Measurements from ENCODE around the gene PRR12. TPM values are rescaled to one million over a fixed set of nuclear protein-coding genes. Genes with fewer than 3 reads are reported as not detected.

Gene PRR12
- total and polyA plus RNA-seq, 4 experiments from 2014 or later: 1.2 to 65.1 (median 64.6) TPM; not detected in 1

DNA sequence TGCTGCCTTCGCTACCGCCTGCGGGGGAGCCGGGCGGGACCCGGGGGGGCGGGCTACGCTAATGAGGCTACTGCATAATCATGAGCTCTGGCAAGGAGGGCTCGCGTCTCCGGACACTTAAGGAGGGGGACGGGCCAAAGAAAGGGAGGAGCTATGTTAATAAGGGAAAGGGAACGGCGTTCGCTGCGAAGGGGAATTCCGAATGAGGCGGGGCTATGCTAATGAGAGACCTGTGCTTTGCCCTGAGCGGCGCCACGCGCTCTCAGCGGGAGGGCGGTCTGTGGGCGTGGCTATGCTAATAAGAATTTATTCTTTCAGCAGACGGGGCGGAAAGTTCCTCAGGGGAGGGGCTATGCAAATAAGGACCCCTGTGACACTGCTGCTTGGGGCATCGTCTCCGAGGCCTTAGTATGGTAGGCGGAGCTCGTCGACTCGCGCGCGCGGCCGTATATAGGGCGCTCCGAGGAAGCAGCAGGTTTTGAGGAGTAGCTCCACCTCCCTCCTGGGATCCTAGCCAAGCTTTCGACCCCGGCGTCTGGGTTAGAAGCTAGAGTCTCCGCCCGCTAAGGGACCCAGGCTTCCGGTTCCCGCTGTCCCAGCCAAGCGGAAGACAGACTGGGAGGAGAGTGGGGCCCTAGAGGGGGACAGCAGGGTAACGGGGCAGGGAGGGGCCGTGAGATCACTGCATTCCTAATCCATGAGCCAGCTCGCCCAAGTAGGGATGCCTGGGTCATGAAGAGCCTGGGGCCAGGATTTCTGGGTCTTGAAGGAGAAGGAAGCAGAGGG is 49.3 kb downstream of the PRR12 start, which contains the start of gene RRAS:
TSS of gene RRAS (minus strand) at position 31 of the 786 bp plus-strand sequence. CDS start 45 bp downstream, outside the sequence.
- Histone ChIP-seq H3K27me3 (ENCODE audit: insufficient read depth, low read length) (no peaks in the 10 kb centered on the region), H3K4me3 (ENCODE audit: low read length in 2 of 2) (peak within 1 kb of the TSS; percentile 42 to 73), H3K27ac (ENCODE audit: low read depth, low read length) (peak within 1 kb of the TSS; percentile 97), H3K9me3 (ENCODE audit: control insufficient read depth in 1 of 2, low read length in 2 of 2) (no peaks in the 10 kb centered on the region), H3K36me3 (ENCODE audit: insufficient read depth, low read length) (no peaks in the 10 kb centered on the region), H3K4me1 (ENCODE audit: insufficient read depth, low read length) (peaks cover 63% of the 10 kb centered on the region)
- intact Hi-C loops (cut with micrococcal nuclease): loop anchor here (1.0 to 5.0 kb wide), 9 partner anchors 37 to 1318 kb away; partner anchors contain the start of genes AKT1S1, ALDH16A1, GYS1 and LMTK3
- peak; percentile 99 to 100 (median 100) for DNase-seq
- Mint-ChIP-seq H3K27me3 (no peaks in the 10 kb centered on the region), H3K9me3 (peaks cover 0 to 2% (median 0%) of the 10 kb centered on the region in 8 donors), H3K4me1 (peaks cover 44 to 73% (median 56%) of the 10 kb centered on the region in 4 donors), H3K27ac (peak within 1 kb of the TSS; percentile 96 to 100 (median 99)), H3K4me3 (peak within 1 kb of the TSS; percentile 89 to 95 (median 92)), H3K36me3 (peaks cover 3 to 15% of the 10 kb centered on the region in 2 donors)
- ChIA-PET POLR2A (ENCODE audit: partially characterized antibody) (interaction anchor here (0.6 to 5.0 kb wide), 34 partner anchors 9 to 765 kb away, joined by 3 to 146 read pairs (median 5); partner anchors contain the start of genes AKT1S1, ALDH16A1, BCL2L12 and FLT3LG), CTCF (ENCODE audit: partially characterized antibody) (interaction anchor here (0.5 to 2.9 kb wide), 17 partner anchors 9 to 248 kb away, joined by 3 to 22 read pairs (median 4); partner anchors contain the start of genes BCL2L12, FUZ, IRF3 and NOSIP)

DNA sequence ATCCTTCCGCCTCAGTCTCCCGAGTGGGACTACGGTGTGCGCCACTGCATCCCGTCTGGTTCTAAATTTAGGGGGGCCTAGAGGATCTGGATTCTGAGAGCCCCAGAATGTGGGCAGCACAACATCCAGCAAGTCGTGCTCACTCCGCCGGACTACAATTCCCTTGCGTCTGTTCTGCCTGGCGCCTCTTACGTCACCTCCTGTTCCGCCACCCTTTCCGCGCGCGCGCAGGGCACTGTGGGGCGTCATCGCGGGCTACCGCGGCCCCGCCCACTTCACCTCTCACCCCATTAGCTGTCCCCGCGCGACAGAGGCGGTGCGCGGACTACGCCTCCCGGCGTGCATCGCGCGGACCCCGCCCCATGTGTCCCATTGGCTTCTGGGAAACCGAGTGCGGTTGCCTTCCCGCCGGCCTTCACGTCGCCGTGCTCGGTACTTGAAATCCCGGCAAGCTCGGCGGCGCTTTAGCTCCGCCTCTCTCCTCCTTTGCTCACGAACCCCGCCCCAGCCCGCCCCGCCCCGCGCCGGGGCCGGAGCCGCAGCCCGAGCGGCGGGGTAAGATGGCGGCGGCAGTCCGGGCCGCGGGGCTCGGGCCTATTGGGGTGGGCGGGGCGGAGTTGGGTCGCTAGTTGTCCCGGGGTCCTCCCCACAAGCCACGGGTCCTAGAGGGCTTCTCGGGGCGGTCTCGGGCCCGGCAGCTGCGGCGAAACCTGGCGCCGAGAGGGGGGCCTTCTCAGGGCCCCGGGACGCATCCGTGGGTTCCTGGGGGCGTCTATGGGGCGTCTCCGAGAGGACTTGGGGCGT is 50.9 kb downstream of the PRR12 start, which contains the start of gene SCAF1:
TSS of gene SCAF1 (plus strand) at position 522 of the 804 bp plus-strand sequence. CDS start 2,818 bp downstream, outside the sequence.
- peaks cover 47 to 79% (median 58%) of the 10 kb centered on the region in 4 donors for H3K4me1 Mint-ChIP-seq
- intact Hi-C loops (cut with micrococcal nuclease): loop anchor here (1.0 to 5.0 kb wide), 8 partner anchors 23 to 1320 kb away; partner anchors contain the start of genes ALDH16A1, BCL2L12, GYS1 and IRF3
- no peaks in the 10 kb centered on the region for H3K9me3 Mint-ChIP-seq
- H3K4me3 ChIP-seq (ENCODE audit: low read length in 2 of 2): peak within 1 kb of the TSS; percentile 73 to 79
- H3K27ac Mint-ChIP-seq: peak within 1 kb of the TSS; percentile 96 to 100 (median 99)
- H3K9me3 ChIP-seq (ENCODE audit: control insufficient read depth in 1 of 2, low read length in 2 of 2): no peaks in the 10 kb centered on the region
- peak within 1 kb of the TSS; percentile 97 for H3K27ac ChIP-seq (ENCODE audit: low read depth, low read length)
- no peaks in the 10 kb centered on the region for H3K27me3 ChIP-seq (ENCODE audit: insufficient read depth, low read length)
- H3K36me3 ChIP-seq (ENCODE audit: insufficient read depth, low read length): peaks cover 15% of the 10 kb centered on the region
- peaks cover 64% of the 10 kb centered on the region for H3K4me1 ChIP-seq (ENCODE audit: insufficient read depth, low read length)
- no peaks in the 10 kb centered on the region for H3K27me3 Mint-ChIP-seq
- peak within 1 kb of the TSS; percentile 89 to 95 (median 92) for H3K4me3 Mint-ChIP-seq
- H3K36me3 Mint-ChIP-seq: peaks cover 3 to 29% of the 10 kb centered on the region in 2 donors
- peak; percentile 99 to 100 (median 100) for DNase-seq
- CTCF ChIA-PET (ENCODE audit: partially characterized antibody): interaction anchor here (1.0 to 3.1 kb wide), 6 partner anchors 23 to 62 kb away, joined by 3 to 18 read pairs (median 8); partner anchors contain the start of gene NOSIP
- POLR2A ChIA-PET (ENCODE audit: partially characterized antibody): interaction anchor here (0.6 to 5.0 kb wide), 19 partner anchors 14 to 677 kb away, joined by 3 to 146 read pairs (median 5); partner anchors contain the start of genes AKT1S1, ALDH16A1, BCL2L12 and FTL

DNA sequence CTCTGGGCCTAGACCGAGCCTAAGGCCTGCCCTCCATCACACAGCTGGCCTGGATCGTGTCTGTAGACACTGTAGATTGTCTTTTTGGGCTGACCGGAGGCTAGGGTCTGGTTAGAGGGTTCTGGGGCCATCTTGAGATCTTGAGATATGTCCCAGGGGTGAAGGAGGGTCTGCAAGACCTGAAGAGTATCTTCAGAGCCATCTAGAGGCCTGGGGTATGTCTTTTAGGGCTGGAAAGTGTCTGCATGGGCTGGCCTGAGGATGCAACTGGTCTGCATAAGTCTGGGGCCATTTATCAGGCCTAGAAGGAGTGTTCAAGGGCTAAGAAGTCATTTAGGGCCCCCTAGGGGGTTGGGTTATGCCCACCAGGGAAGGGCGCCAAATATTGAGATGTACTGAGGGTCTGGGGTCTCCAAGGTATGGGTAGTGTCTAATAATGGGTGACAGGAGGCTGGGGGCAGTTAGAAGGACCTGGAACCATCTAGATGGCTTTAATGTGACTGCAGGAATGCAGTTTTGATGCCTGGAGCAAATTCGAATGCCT is 51.6 kb downstream of the PRR12 start:
- peaks cover 64% of the 10 kb centered on the region for H3K4me1 ChIP-seq (ENCODE audit: insufficient read depth, low read length)

DNA sequence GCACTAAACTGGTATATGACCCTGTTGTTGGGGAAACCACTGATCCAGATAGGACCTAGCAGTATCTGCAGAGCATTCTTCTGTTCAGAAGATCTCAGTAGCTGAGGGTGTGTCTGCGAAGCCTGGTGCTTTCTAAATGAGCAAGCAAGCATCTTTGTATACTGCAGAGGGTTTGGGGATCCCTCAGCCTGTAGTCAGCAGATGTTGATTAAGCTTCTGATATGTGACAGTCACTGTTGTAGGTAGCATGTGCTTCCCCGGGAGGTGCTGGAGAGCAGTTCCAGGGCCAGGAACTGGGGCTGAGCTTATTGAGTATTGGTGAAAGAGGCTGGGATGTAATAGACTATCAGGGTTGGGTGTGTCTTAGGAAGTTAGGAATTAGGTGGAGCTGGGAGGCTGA is 52.5 kb downstream of the PRR12 start:
- H3K4me1 Mint-ChIP-seq: peaks cover 40 to 74% (median 51%) of the 10 kb centered on the region in 4 donors
- H3K36me3 Mint-ChIP-seq: peaks cover 3 to 38% of the 10 kb centered on the region in 2 donors
- peak overlapping the region; percentile 82 to 99 (median 96) for H3K27ac Mint-ChIP-seq
- ChIA-PET CTCF (ENCODE audit: partially characterized antibody) (interaction anchor here (1.5 to 3.1 kb wide), 3 partner anchors 12 to 32 kb away, joined by 5 to 18 read pairs (median 10); no protein-coding TSS in a partner anchor), POLR2A (ENCODE audit: partially characterized antibody) (interaction anchor here (0.7 to 4.9 kb wide), 6 partner anchors 11 to 63 kb away, joined by 3 to 146 read pairs (median 9); partner anchors contain the start of genes BCL2L12, IRF3, NOSIP and PRRG2)
- H3K36me3 ChIP-seq (ENCODE audit: insufficient read depth, low read length): peaks cover 21% of the 10 kb centered on the region
- no peaks in the 10 kb centered on the region for H3K9me3 ChIP-seq (ENCODE audit: control insufficient read depth in 1 of 2, low read length in 2 of 2)
- H3K4me1 ChIP-seq (ENCODE audit: insufficient read depth, low read length): peaks cover 55% of the 10 kb centered on the region
- no peaks in the 10 kb centered on the region for H3K27me3 ChIP-seq (ENCODE audit: insufficient read depth, low read length)
- intact Hi-C loops (cut with micrococcal nuclease): loop anchor here (5.0 kb wide), 2 partner anchors 1131 to 1321 kb away; partner anchors contain the start of gene LMTK3
- H3K9me3 Mint-ChIP-seq: no peaks in the 10 kb centered on the region
- H3K27ac ChIP-seq (ENCODE audit: low read depth, low read length): peak overlapping the region; percentile 97
- no peak overlapping the region for H3K4me3 ChIP-seq (ENCODE audit: low read length in 2 of 2)
- no peaks in the 10 kb centered on the region for H3K27me3 Mint-ChIP-seq
- DNase-seq: peak in 1 of 5 donors; percentile 24
- H3K4me3 Mint-ChIP-seq: peak overlapping the region; percentile 66 to 95 (median 92)

More for the DNA sequence above, 51.6 kb downstream of the PRR12 start:
- peaks cover 21% of the 10 kb centered on the region for H3K36me3 ChIP-seq (ENCODE audit: insufficient read depth, low read length)
- Mint-ChIP-seq H3K4me3 (peak overlapping the region; percentile 89 to 95 (median 92)), H3K27me3 (no peaks in the 10 kb centered on the region), H3K4me1 (peaks cover 46 to 82% (median 57%) of the 10 kb centered on the region in 4 donors), H3K27ac (peak overlapping the region; percentile 93 to 99 (median 97)), H3K36me3 (peaks cover 3 to 35% of the 10 kb centered on the region in 2 donors), H3K9me3 (no peaks in the 10 kb centered on the region)
- intact Hi-C loops (cut with micrococcal nuclease): loop anchor here (1.0 to 5.0 kb wide), 4 partner anchors 23 to 1320 kb away; partner anchors contain the start of genes BCL2L12, IRF3 and LMTK3
- ChIA-PET POLR2A (ENCODE audit: partially characterized antibody) (interaction anchor here (0.6 to 5.0 kb wide), 17 partner anchors 16 to 677 kb away, joined by 3 to 146 read pairs (median 8); partner anchors contain the start of genes AKT1S1, BCL2L12, FTL and IRF3), CTCF (ENCODE audit: partially characterized antibody) (interaction anchor here (1.0 to 3.1 kb wide), 7 partner anchors 13 to 62 kb away, joined by 3 to 18 read pairs (median 5); partner anchors contain the start of gene NOSIP)
- DNase-seq: no peak
- no peaks in the 10 kb centered on the region for H3K27me3 ChIP-seq (ENCODE audit: insufficient read depth, low read length)
- peak overlapping the region; percentile 63 to 79 for H3K4me3 ChIP-seq (ENCODE audit: low read length in 2 of 2)
- peak overlapping the region; percentile 97 for H3K27ac ChIP-seq (ENCODE audit: low read depth, low read length)
- H3K9me3 ChIP-seq (ENCODE audit: control insufficient read depth in 1 of 2, low read length in 2 of 2): no peaks in the 10 kb centered on the region

DNA sequence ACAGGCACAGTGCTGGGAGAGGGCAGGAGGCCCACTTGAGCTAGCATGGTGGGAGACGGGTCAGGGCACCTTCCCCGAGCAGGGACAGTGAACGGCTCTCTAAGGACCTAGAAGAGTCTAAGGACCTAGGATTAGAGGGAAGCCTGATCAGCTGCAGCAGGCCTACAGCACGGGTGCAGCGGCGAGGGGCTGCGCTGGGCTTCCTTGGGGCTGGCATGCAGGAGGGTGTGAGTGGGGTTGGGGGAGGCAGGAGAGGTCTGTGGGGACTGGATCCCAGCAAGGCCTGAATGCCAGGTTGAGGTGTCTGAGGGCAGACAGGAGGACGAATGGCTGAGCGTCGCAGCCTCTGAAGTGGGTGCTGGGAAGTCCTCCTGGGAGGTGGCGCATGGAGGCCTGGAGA is 54.6 kb downstream of the PRR12 start:
- Mint-ChIP-seq H3K36me3 (peaks cover 7 to 49% of the 10 kb centered on the region in 2 donors), H3K9me3 (no peaks in the 10 kb centered on the region), H3K27ac (peak overlapping the region in 2 of 7 donors; percentile 7 to 53), H3K4me1 (peaks cover 31 to 55% (median 35%) of the 10 kb centered on the region in 4 donors), H3K4me3 (no peak overlapping the region), H3K27me3 (no peaks in the 10 kb centered on the region)
- intact Hi-C loops (cut with micrococcal nuclease): no loop called here
- H3K36me3 ChIP-seq (ENCODE audit: insufficient read depth, low read length): peaks cover 30% of the 10 kb centered on the region
- peak in 1 of 5 donors; percentile 6 for DNase-seq
- no peak overlapping the region for H3K27ac ChIP-seq (ENCODE audit: low read depth, low read length)
- no peak overlapping the region for H3K4me3 ChIP-seq (ENCODE audit: low read length in 2 of 2)
- ChIA-PET CTCF (ENCODE audit: partially characterized antibody) (interaction anchor here (1.5 kb wide), 1 partner anchor 30 kb away, joined by 4 read pairs; no protein-coding TSS in a partner anchor), POLR2A (ENCODE audit: partially characterized antibody) (interaction anchor here (1.1 to 1.6 kb wide), 2 partner anchors 18 to 231 kb away, joined by 3 to 7 read pairs; no protein-coding TSS in a partner anchor)
- peaks cover 41% of the 10 kb centered on the region for H3K4me1 ChIP-seq (ENCODE audit: insufficient read depth, low read length)
- no peaks in the 10 kb centered on the region for H3K9me3 ChIP-seq (ENCODE audit: control insufficient read depth in 1 of 2, low read length in 2 of 2)
- no peaks in the 10 kb centered on the region for H3K27me3 ChIP-seq (ENCODE audit: insufficient read depth, low read length)

DNA sequence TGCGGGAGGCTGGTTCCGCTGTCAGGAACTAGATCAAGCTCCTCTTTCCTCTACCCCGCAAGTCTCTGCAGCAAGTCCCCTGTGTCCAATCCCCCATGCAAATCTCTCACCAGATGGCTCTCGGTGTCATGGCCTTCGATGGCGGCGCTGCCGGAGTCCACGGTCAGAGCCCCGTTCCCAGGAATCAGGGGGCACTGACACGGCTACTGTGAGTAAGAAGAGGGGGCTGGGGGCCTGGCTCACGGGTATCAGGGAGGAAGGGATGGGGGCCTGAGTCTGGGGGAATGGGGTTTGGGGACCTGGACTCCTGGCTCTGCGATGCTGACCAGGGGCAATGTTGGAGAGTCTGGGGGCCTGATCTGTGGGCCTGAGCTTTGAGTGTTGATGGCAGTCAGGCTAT is 55.0 kb downstream of the PRR12 start:
- Mint-ChIP-seq H3K27me3 (no peaks in the 10 kb centered on the region), H3K36me3 (peaks cover 7 to 49% of the 10 kb centered on the region in 2 donors), H3K9me3 (no peaks in the 10 kb centered on the region), H3K4me1 (peaks cover 27 to 51% (median 31%) of the 10 kb centered on the region in 4 donors), H3K27ac (no peak overlapping the region), H3K4me3 (no peak overlapping the region)
- Histone ChIP-seq H3K27ac (ENCODE audit: low read depth, low read length) (no peak overlapping the region), H3K36me3 (ENCODE audit: insufficient read depth, low read length) (peaks cover 31% of the 10 kb centered on the region), H3K4me3 (ENCODE audit: low read length in 2 of 2) (no peak overlapping the region), H3K9me3 (ENCODE audit: control insufficient read depth in 1 of 2, low read length in 2 of 2) (no peaks in the 10 kb centered on the region), H3K27me3 (ENCODE audit: insufficient read depth, low read length) (no peaks in the 10 kb centered on the region), H3K4me1 (ENCODE audit: insufficient read depth, low read length) (peaks cover 37% of the 10 kb centered on the region)
- no peak for DNase-seq
- POLR2A ChIA-PET (ENCODE audit: partially characterized antibody): interaction anchor here (1.1 to 1.6 kb wide), 2 partner anchors 18 to 231 kb away, joined by 3 to 7 read pairs; no protein-coding TSS in a partner anchor
- intact Hi-C loops (cut with micrococcal nuclease): no loop called here
- CTCF ChIA-PET (ENCODE audit: partially characterized antibody): interaction anchor here (1.5 kb wide), 1 partner anchor 30 kb away, joined by 4 read pairs; no protein-coding TSS in a partner anchor

Measured in CD4-positive, alpha-beta memory T cell (primary cell).